ENCODE results near the gene CHRNB2. TPM values are rescaled to one million over a fixed set of nuclear protein-coding genes. Genes with fewer than 3 reads are reported as not detected.

Gene CHRNB2
- total RNA-seq, 1 experiment from 2014 or later: 0.03 TPM

DNA sequence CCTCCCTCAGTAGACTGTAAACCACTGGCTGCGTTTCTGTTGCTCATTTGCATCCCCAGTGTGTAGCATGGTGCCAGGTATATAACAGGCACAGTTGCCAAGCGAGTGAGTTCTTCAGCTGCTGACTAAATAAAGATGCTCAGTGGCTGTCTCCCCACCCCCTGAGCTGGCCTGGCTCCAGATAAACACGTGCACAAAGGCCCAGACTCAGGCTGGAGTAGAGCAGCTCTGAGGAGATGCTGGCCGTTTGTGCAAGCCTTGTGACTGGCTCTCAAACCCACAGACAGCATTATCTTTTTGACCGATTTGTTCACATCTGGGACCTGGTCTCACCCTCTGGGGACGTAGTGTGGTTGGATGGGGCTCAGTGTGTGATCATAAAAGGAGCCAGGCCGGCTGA, 7.1 kb downstream of the CHRNB2 start:
- no peak for DNase-seq (ENCODE audit: low read depth)
- in situ Hi-C loops (cut with HindIII; ENCODE audit: low pct_unique_long_range_greater_than_20kb, low sequenced_read_pairs): no loop called here

DNA sequence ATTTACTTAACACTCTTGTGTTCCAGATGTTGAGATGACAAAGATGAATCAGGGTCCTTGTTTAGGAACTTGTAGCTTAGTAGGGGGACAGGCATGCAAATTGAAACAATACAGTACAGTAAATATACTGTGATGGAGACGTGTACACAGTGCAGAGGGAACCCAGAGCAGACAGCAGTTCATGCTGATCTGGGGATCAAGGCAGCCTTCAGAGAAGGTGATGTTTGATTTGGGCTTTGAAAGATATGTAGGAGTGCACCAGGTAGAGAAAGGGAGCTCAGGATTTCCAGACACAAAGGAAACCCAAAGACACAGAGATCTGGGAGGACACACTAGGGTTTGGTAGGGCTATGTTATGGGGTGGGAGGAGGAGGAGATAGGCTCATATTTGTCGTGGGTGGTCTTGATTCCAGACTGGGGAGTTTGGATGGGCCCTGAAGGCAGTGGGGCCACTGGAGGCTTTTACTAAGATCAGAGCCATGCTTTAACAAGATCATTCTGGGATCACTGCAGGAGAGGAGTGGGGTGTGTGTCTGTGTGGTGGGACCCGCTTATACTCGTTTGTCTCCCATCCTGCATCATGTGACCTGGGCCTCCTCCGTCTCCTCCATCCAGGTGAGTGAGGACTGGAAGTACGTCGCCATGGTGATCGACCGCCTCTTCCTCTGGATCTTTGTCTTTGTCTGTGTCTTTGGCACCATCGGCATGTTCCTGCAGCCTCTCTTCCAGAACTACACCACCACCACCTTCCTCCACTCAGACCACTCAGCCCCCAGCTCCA, 7.8 kb downstream of the CHRNB2 start:
- DNase-seq (ENCODE audit: low read depth): no peak
- in situ Hi-C loops (cut with HindIII; ENCODE audit: low pct_unique_long_range_greater_than_20kb, low sequenced_read_pairs): no loop called here

DNA sequence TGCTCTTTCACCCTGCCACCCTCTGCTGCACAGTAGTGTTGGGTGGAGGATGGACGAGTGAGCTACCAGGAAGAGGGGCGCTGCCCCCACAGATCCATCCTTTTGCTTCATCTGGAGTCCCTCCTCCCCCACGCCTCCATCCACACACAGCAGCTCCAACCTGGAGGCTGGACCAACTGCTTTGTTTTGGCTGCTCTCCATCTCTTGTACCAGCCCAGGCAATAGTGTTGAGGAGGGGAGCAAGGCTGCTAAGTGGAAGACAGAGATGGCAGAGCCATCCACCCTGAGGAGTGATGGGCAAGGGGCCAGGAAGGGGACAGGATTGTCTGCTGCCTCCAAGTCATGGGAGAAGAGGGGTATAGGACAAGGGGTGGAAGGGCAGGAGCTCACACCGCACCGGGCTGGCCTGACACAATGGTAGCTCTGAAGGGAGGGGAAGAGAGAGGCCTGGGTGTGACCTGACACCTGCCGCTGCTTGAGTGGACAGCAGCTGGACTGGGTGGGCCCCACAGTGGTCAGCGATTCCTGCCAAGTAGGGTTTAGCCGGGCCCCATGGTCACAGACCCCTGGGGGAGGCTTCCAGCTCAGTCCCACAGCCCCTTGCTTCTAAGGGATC, 8.5 kb downstream of the CHRNB2 start:
- in situ Hi-C loops (cut with HindIII; ENCODE audit: low pct_unique_long_range_greater_than_20kb, low sequenced_read_pairs): no loop called here
- DNase-seq (ENCODE audit: low read depth): no peak

DNA sequence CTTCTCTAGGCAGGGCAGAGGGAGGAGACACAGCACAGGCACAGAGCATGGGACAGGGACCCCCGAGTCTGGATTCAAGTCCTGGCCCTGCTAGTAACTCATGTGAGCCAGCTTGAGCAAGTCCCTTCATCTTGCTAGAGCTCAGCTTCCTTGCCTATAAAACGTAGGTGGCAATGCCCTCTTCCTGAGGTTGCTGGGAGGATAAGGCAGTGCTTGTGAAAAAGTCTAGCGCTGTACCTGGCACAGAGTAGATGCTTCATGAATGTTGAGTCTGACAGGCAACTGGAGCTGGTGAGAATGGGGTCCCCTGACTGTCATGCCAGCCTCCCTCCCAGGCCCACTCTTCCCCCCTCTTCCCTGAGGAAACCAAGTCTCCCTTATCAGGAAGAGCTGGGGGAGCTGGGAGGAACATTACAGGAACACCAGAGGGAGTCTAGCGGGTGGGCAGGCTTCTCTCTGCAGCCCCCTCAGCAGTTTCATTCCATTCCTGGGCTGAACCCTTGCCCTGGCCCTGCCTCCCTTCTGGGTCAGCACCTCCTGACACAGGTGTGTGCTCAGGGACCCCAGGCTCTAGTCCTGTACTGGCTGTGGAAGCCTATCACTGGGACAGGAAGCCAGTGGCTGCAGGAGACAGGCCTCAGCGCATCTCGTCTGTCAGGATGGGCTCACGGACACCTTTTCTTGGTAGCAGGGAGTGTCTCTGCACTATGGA, 9.9 kb downstream of the CHRNB2 start:
- in situ Hi-C loops (cut with HindIII; ENCODE audit: low pct_unique_long_range_greater_than_20kb, low sequenced_read_pairs): no loop called here
- no peak for DNase-seq (ENCODE audit: low read depth)

DNA sequence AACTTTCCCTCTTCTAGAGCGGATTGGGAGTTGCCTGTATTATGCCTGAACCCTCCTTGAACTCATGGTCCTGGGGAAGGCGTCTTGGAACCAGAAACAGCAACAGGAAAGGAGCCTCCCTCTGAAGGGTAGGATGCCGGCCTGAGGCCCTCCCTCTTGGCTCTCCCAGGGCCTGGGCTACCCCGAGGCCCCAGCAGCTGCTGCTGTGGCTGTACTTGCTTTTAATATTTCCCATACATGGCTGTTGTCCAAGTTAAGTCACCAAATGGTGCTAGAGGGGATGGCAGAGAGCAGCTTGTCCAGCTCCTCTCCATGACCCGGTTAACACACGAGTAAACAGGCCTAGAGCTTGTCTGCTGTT, 10.5 kb downstream of the CHRNB2 start:
- in situ Hi-C loops (cut with HindIII; ENCODE audit: low pct_unique_long_range_greater_than_20kb, low sequenced_read_pairs): no loop called here
- DNase-seq (ENCODE audit: low read depth): no peak

DNA sequence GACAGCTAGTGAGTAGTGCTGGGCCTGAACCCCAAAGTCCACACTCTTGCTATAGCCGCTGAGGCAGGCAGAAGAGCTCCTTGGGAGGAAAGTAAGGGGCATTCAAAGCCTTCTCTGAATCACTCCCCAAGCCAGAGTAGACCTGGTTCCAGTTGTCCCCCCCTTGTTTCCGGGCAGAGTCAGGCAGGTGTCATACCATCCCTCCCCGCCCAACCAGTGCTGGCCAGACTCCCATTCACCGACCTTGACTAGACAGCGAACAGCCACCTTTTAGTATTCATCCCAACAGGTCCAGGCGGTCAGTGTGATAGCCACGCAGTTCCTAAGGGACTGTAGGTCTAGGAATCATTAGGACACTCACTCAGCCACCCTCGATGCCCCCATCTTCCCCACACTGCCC, 11.8 kb downstream of the CHRNB2 start:
- in situ Hi-C loops (cut with HindIII; ENCODE audit: low pct_unique_long_range_greater_than_20kb, low sequenced_read_pairs): no loop called here
- DNase-seq (ENCODE audit: low read depth): no peak

DNA sequence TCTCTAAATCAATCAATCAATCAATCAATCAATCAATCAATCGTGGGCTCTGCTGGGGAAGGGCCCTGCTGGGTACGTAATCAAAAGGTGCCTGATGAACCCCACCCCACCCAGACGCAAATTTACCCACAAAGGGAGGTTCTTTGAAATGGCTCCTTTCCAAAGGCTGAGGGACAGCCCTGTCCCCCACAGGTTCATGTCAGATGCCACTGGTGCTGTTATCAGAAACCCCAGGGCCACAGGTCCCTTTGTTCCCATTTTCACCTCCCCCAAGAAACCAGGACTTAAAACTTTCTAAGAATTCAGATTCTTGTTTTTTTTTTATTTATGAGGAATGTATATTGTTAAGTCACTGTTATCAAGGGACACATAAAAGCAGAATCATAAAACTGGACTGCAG, 14.2 kb downstream of the CHRNB2 start:
- in situ Hi-C loops (cut with HindIII; ENCODE audit: low pct_unique_long_range_greater_than_20kb, low sequenced_read_pairs): no loop called here
- DNase-seq (ENCODE audit: low read depth): no peak

DNA sequence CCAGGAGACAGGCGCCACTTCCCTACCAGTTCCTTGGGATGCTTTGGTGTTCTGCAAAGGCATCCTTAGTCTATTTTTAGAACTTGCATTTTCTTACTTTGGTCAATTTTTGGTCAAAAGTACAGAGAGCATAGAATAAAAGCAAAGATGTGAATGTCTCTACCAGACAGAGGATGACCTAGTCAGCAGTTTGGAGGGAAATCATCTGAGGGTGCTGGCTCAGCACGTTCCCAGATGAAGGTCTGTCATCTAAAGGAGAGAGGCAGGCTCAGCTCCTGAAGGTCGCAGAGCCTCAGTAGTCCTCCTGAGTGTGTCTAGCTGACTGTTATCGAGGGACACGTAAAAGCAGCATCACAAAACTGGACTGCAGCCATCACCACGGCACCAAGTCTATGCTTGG, 15.3 kb downstream of the CHRNB2 start:
- in situ Hi-C loops (cut with HindIII; ENCODE audit: low pct_unique_long_range_greater_than_20kb, low sequenced_read_pairs): no loop called here
- DNase-seq (ENCODE audit: low read depth): no peak

DNA sequence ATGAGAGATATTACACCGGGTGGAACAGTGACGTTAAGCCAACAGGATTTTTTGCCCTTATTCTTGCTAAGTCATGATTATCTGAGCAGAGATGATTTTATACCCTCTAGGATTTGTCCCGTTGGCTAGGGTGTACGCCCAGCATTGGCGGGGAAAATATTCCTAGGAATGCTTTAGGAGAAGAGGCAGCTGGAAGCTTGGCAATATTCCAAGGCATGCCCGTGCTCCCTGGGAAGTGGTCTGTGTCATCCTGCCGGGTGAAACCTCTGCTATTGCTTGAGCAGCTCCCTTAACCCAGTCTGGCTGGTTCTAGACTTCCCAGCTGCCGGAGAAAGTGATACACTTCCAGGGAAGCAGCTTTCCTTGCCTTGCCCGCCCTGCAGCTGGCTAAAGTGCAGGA, 16.2 kb downstream of the CHRNB2 start:
- in situ Hi-C loops (cut with HindIII; ENCODE audit: low pct_unique_long_range_greater_than_20kb, low sequenced_read_pairs): no loop called here

DNA sequence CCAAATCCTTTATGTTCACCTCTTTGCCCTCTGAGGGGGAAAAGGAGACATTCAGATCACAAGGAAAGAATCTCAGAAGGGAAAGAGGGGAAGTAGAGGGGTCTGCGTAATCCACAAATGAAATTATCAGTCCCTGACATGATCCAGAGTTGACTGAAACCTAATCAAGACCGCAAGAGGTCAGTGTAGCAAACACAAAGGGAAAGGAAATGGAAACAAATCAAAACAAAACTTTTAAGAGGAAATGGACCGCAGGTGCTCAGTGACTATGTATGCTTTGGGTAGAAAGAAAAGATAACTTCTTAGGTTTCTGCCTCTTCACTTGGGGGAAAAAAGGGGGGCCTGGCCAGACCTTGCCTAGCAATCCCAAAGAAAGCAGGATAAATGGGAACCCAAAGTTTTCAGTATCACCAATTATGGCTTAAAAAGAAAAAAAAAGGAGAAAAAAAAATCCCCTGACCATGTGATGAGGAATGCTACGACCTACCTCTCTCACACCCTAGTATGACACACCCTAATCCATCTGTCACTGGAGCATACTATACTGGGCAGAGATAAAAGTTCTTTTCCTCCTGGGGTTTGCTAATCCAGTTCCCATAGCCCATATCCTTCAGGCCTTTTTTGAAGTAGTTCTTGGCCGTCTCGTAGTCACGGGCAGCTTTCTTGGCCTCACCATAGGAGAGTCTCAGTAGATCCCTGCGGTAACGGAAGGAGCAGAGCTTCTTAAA, 16.9 kb downstream of the CHRNB2 start:
- DNase-seq (ENCODE audit: low read depth): peak; percentile 44
- in situ Hi-C loops (cut with HindIII; ENCODE audit: low pct_unique_long_range_greater_than_20kb, low sequenced_read_pairs): no loop called here

More for the DNA sequence above, 16.2 kb downstream of the CHRNB2 start:
- DNase-seq (ENCODE audit: low read depth): peak; percentile 94

DNA sequence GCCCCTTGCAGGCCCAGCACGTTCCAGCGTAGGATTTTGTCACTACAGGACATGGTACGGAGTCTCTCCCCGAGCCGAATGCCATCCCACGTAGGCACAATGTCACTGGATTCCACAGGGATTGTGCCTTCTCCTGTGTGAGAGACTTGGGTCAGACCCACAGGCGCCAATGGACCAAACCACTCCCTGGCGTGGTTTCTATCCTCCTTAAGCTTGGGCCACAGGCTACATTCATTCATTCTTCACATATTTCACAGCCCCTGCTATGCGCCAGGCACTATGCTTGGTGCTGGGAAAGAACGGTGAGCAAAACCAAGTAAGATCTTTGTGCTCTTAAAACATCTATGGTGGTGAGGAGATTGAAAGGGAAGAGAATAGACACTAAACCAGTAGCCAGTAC, 18.7 kb downstream of the CHRNB2 start:
- DNase-seq (ENCODE audit: low read depth): no peak
- in situ Hi-C loops (cut with HindIII; ENCODE audit: low pct_unique_long_range_greater_than_20kb, low sequenced_read_pairs): no loop called here

DNA sequence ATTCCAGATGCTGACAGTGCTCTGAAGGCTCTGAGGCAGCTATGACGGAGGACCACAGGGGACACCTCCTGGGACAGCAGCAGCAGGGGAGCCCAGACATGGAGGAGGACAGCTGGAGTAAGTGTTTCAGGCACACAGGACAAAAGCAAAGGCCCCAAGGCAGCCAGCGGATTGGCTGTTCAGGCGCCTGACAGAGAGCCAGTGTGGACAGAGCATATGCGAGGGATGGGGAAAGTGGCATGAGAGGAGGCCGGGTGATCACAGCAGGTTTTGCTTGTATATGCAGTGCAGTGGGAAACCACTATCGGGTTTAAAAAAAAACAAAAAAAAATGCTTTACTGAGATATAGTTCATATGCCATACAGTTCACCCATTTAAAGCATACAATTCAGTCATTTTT, 19.1 kb downstream of the CHRNB2 start:
- in situ Hi-C loops (cut with HindIII; ENCODE audit: low pct_unique_long_range_greater_than_20kb, low sequenced_read_pairs): no loop called here
- DNase-seq (ENCODE audit: low read depth): no peak

DNA sequence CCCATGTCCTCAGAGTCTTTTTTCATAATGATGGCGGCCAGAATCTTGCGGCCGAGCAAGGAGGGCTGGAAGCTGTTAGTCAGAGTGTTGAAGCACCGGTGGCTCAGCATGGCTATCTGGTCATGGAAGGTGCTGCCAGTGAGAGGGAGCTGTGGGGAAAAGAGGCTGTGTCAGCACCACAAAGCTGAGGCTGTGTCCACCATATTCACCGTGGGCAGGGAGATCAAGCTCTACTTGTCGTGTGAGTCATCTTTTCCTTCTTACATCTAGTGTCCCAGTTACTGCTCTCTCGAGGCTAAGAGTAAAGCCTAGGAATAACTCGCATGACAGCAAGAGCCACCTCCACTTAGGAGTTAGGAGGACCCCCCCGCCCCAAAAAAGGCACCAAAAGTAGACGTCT, 22.2 kb downstream of the CHRNB2 start:
- DNase-seq (ENCODE audit: low read depth): no peak
- in situ Hi-C loops (cut with HindIII; ENCODE audit: low pct_unique_long_range_greater_than_20kb, low sequenced_read_pairs): no loop called here

DNA sequence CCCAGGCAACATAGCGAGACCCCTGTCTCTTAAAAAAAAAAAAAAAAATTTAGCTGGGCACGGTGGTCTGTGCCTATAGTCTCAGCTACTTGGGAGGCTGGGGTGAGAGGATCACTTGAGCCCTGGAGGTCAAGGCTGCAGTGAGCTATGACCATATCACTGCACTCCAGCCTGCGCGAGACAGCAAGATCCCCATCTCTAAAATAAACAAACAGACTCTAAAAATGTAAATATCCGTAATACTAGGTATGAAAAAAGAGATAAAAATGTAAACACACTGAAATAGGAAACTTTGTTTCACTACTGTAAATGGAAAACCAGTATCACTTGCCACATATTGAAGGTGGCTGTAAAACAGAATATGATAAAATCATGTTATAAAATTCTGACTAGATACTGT, 23.2 kb downstream of the CHRNB2 start:
- DNase-seq (ENCODE audit: low read depth): no peak
- in situ Hi-C loops (cut with HindIII; ENCODE audit: low pct_unique_long_range_greater_than_20kb, low sequenced_read_pairs): no loop called here

DNA sequence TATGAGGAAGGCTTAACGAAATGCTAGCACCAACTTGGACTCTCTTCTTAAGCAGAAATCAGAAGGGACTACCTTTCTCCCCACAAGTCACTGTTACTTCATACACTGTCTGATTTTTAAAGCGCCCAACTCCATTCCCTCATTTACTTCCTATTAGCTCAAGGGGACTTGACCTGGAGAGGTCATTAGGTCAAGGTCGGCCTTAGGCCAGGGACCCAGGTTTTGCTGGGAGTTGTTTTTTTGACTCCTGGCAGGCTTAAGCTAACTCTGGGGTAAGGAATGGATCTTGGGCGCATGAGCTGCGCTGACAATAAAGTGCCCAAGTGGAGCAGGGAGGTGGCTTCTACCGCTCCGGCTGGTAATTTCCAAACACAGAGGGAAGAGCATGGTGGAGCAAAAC, 23.6 kb downstream of the CHRNB2 start:
- DNase-seq (ENCODE audit: low read depth): no peak
- in situ Hi-C loops (cut with HindIII; ENCODE audit: low pct_unique_long_range_greater_than_20kb, low sequenced_read_pairs): no loop called here

DNA sequence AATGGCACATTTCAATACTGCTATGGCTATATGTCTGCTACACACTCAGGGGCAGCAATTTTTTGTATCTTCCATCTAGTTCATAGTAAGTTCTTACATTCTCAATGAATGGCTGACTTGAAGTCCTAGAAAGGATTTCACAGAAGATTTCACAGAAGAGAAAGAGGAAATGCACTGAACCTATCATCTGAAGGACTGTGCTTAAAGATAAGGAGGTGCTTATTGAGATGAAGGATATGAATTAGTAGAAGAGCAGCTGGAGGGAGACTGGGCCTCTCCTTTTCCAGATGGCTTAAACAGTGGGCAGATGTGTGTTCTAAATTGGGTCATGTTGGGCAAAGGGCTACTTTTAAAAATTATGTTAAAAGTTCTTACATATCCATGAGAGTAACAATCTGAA, 25.8 kb downstream of the CHRNB2 start:
- DNase-seq (ENCODE audit: low read depth): no peak
- in situ Hi-C loops (cut with HindIII; ENCODE audit: low pct_unique_long_range_greater_than_20kb, low sequenced_read_pairs): no loop called here

DNA sequence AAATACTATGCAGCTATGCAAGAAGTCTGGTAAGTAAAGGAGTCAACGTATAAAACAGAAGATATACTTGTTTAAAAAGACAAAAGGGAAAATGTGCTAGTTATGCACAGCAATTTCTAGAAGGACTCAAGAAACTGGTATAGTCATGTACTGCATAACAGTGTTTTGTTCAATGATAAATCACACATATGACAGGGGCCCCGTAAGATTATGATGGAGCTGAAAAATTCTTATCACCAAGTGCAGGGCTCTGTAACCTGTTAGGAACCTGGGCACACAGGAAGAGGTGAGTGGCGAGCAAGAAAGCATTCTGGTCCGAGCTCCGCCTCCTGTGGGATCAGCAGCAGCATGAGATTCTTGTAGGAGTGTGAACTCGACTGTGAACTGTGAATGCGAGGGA, 27.2 kb downstream of the CHRNB2 start:
- no peak for DNase-seq (ENCODE audit: low read depth)
- in situ Hi-C loops (cut with HindIII; ENCODE audit: low pct_unique_long_range_greater_than_20kb, low sequenced_read_pairs): no loop called here

DNA sequence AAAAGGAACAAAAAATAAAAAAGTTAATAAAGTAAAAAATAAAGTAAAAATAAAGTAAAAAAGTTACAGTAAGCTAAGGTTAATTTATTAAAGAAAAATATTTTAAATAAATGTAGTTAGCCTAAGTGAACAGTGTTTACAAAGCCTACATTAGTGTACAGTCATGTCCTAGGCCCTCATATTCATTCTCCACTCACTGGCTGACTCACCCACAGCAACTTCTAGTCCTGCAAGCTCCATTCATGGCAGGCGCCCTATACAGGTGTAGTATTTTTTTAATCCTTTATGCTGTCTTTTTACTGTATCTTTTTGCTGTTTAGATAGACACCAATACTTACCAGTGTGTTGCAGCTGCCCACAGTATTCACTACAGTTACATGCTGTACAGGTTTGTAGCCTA, 28.0 kb downstream of the CHRNB2 start:
- DNase-seq (ENCODE audit: low read depth): no peak
- in situ Hi-C loops (cut with HindIII; ENCODE audit: low pct_unique_long_range_greater_than_20kb, low sequenced_read_pairs): no loop called here
